ENCODE data around the gene MYL10.
"Not testable (repeated sequence)": the region's sequence is repeated elsewhere in the genome, so short reads cannot be mapped to it uniquely, and the experiment has no call there.

The MYL10 gene

GRCh38 chr7:101657171-101657570 is 28.1 kb upstream of the MYL10 start:
- in situ Hi-C loops (cut with MboI; ENCODE audit: low sequenced_read_pairs) = no loop called here

GRCh38 chr7:101651112-101651511 is 22.0 kb upstream of the MYL10 start:
- in situ Hi-C loops (cut with MboI; ENCODE audit: low sequenced_read_pairs) = no loop called here

GRCh38 chr7:101650579-101651081 is 21.5 kb upstream of the MYL10 start:
- in situ Hi-C loops (cut with MboI; ENCODE audit: low sequenced_read_pairs) = no loop called here

- in situ Hi-C loops (cut with MboI; ENCODE audit: low sequenced_read_pairs) = not testable (repeated sequence)
Observed at GRCh38 chr7:101647876-101648275, 18.8 kb upstream of the MYL10 start.

GRCh38 chr7:101645951-101646350 is 16.9 kb upstream of the MYL10 start:
- in situ Hi-C loops (cut with MboI; ENCODE audit: low sequenced_read_pairs) = no loop called here

GRCh38 chr7:101644879-101645278 is 15.8 kb upstream of the MYL10 start:
- in situ Hi-C loops (cut with MboI; ENCODE audit: low sequenced_read_pairs) = no loop called here

GRCh38 chr7:101639127-101639526 is 10.0 kb upstream of the MYL10 start:
- in situ Hi-C loops (cut with MboI; ENCODE audit: low sequenced_read_pairs) = not testable (repeated sequence)

- in situ Hi-C loops (cut with MboI; ENCODE audit: low sequenced_read_pairs) = no loop called here
Observed at GRCh38 chr7:101636822-101637623, 7.9 kb upstream of the MYL10 start.

- in situ Hi-C loops (cut with MboI; ENCODE audit: low sequenced_read_pairs) = no loop called here
Observed at GRCh38 chr7:101635484-101635883, 6.4 kb upstream of the MYL10 start.

GRCh38 chr7:101634196-101634717 is 5.2 kb upstream of the MYL10 start:
- in situ Hi-C loops (cut with MboI; ENCODE audit: low sequenced_read_pairs) = no loop called here

GRCh38 chr7:101633511-101633910 is 4.4 kb upstream of the MYL10 start:
- in situ Hi-C loops (cut with MboI; ENCODE audit: low sequenced_read_pairs) = no loop called here

GRCh38 chr7:101632641-101633040 is 3.5 kb upstream of the MYL10 start:
- in situ Hi-C loops (cut with MboI; ENCODE audit: low sequenced_read_pairs) = no loop called here

GRCh38 chr7:101631224-101631714 is 2.2 kb upstream of the MYL10 start:
- in situ Hi-C loops (cut with MboI; ENCODE audit: low sequenced_read_pairs) = no loop called here

GRCh38 chr7:101630591-101630990 is 1.5 kb upstream of the MYL10 start:
- in situ Hi-C loops (cut with MboI; ENCODE audit: low sequenced_read_pairs) = no loop called here

- in situ Hi-C loops (cut with MboI; ENCODE audit: low sequenced_read_pairs) = no loop called here
Observed at GRCh38 chr7:101628522-101628921, 574 bp downstream of the MYL10 start.

- in situ Hi-C loops (cut with MboI; ENCODE audit: low sequenced_read_pairs) = no loop called here
Observed at GRCh38 chr7:101626758-101627157, 2.3 kb downstream of the MYL10 start.

GRCh38 chr7:101626069-101626671 is 2.9 kb downstream of the MYL10 start:
- in situ Hi-C loops (cut with MboI; ENCODE audit: low sequenced_read_pairs) = no loop called here

- in situ Hi-C loops (cut with MboI; ENCODE audit: low sequenced_read_pairs) = no loop called here
Observed at GRCh38 chr7:101625031-101625791, 3.9 kb downstream of the MYL10 start.

- in situ Hi-C loops (cut with MboI; ENCODE audit: low sequenced_read_pairs) = no loop called here
Observed at GRCh38 chr7:101624246-101625001, 4.7 kb downstream of the MYL10 start.

- in situ Hi-C loops (cut with MboI; ENCODE audit: low sequenced_read_pairs) = no loop called here
Observed at GRCh38 chr7:101622609-101623173, 6.4 kb downstream of the MYL10 start.
